Ascending aorta (tissue), 2 donors: ENCODE measurements around the gene APRT. TPM values are rescaled to one million over a fixed set of nuclear protein-coding genes. Genes with fewer than 3 reads are reported as not detected.

Source experiments
- DNase-seq, 2 donors: peaks; one replicate each; pipeline ENCODE4 v3.0.0-alpha.2; 2019; ENCODE audit warnings: low spot score in 2 of 2
- H3K27ac ChIP-seq, 2 donors: fragments of 200-600 bp; sonication (generic); one replicate each; pipeline ENCODE4 v1.5.1; 2016 to 2017; ENCODE audit warnings: mild to moderate bottlenecking in 1 of 2
- H3K27me3 ChIP-seq: fragments of 200-600 bp; sonication (generic); one replicate; pipeline ENCODE4 v1.5.1; 2017
- H3K36me3 ChIP-seq, 2 donors: fragments of 200-600 bp; sonication (generic); one replicate each; pipeline ENCODE4 v1.5.1; 2016
- H3K4me1 ChIP-seq, 2 donors: fragments of 200-600 bp; sonication (generic); one replicate each; pipeline ENCODE4 v1.5.1; 2016 to 2017; ENCODE audit warnings: mild to moderate bottlenecking in 1 of 2
- H3K4me3 ChIP-seq, 2 donors: fragments of 200-600 bp; sonication (generic); one replicate each; pipeline ENCODE4 v1.5.1; 2016 to 2017; ENCODE audit warnings: mild to moderate bottlenecking in 1 of 2
- H3K9me3 ChIP-seq, 2 donors: fragments of 200-600 bp; sonication (generic); one replicate each; pipeline ENCODE4 v1.5.1; 2016
- intact Hi-C: fragments of 100-400 bp; cut with DNase I; formaldehyde crosslinking; loops from one replicate; pipeline ENCODE4 v1.15.1; 2023
- total RNA-seq: library from RNA; depleted of rRNA; stranded (reverse); fragments of >200 nt; gene quantifications from one replicate; pipeline ENCODE4 v1.1.0, GENCODE V29; 2016
- TF ChIP-seq, protein P1 (sequence below), 3 experiments: fragments of 200-600 bp in 2 of 3; fragments of 450-650 bp in 1 of 3; sonication (generic) in 2 of 3; IDR thresholded peaks; one replicate each; pipeline ENCODE4 v1.5.1; 2016 to 2019; ENCODE audit warnings: antibody characterized with exemption in 3 of 3, mild to moderate bottlenecking in 1 of 3, moderate library complexity in 1 of 3

APRT gene
- total RNA-seq, 1 donor from 2014 or later = 305 TPM

DNA sequence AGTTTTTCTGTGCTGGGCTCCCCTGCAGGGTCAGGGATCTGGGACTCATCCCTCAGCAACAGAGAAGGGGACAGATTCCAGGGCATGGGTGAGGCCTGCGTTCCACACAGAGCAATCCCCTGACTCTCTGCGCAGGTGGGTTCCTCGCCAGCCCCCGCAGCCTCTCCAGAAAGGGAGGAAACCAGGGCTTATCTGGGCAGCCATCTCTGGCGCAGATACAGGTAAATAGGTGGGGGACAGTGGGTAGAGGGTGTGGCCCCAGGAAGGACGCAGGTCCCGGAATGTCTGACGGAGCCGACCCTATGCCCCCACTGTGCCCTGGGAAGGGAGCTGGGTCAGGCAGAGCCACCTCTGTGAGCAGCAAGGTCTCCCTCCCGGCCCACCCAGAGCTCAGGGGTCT, 49.9 kb downstream of the APRT start:
- intact Hi-C loops = no loop called here
- TF ChIP-seq, protein P1, sequence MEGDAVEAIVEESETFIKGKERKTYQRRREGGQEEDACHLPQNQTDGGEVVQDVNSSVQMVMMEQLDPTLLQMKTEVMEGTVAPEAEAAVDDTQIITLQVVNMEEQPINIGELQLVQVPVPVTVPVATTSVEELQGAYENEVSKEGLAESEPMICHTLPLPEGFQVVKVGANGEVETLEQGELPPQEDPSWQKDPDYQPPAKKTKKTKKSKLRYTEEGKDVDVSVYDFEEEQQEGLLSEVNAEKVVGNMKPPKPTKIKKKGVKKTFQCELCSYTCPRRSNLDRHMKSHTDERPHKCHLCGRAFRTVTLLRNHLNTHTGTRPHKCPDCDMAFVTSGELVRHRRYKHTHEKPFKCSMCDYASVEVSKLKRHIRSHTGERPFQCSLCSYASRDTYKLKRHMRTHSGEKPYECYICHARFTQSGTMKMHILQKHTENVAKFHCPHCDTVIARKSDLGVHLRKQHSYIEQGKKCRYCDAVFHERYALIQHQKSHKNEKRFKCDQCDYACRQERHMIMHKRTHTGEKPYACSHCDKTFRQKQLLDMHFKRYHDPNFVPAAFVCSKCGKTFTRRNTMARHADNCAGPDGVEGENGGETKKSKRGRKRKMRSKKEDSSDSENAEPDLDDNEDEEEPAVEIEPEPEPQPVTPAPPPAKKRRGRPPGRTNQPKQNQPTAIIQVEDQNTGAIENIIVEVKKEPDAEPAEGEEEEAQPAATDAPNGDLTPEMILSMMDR (IDR thresholded peaks at IDR 0.05) = no peak

DNA sequence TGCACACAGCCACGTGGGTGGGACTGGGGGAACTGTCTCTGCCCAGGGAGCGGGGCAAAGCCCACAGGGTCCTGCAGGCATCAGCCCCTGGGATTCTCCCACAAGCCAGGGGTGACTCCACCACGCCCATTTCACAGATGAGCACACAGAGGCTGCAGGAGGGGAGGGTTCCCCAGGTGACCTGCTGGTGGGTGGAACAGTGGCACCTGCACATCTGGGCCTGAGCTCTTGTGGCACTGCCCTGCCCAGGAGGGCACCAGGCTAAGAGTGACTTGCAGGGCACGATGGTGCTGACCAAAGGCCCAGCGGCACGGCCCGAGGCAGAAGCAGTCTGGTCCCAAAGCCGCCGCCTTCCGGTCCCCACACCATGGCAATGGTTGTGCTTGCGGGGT, 50.6 kb downstream of the APRT start:
- Histone ChIP-seq H3K4me1 (no peaks in the 10 kb centered on the region), H3K27ac (no peak overlapping the region), H3K27me3 (no peaks in the 10 kb centered on the region), H3K9me3 (no peaks in the 10 kb centered on the region), H3K4me3 (no peak overlapping the region), H3K36me3 (peaks cover 0 to 5% of the 10 kb centered on the region in 2 donors)
- no peak for DNase-seq
- intact Hi-C loops = no loop called here
- TF ChIP-seq, protein P1 (IDR thresholded peaks at IDR 0.05) = no peak

More for the DNA sequence above, 49.9 kb downstream of the APRT start:
- H3K9me3 ChIP-seq = no peaks in the 10 kb centered on the region
- peaks cover 0 to 5% of the 10 kb centered on the region in 2 donors for H3K36me3 ChIP-seq
- H3K27me3 ChIP-seq = no peaks in the 10 kb centered on the region
- no peak overlapping the region for H3K27ac ChIP-seq
- H3K4me3 ChIP-seq = no peak overlapping the region
- DNase-seq = no peak
- H3K4me1 ChIP-seq = no peaks in the 10 kb centered on the region

DNA sequence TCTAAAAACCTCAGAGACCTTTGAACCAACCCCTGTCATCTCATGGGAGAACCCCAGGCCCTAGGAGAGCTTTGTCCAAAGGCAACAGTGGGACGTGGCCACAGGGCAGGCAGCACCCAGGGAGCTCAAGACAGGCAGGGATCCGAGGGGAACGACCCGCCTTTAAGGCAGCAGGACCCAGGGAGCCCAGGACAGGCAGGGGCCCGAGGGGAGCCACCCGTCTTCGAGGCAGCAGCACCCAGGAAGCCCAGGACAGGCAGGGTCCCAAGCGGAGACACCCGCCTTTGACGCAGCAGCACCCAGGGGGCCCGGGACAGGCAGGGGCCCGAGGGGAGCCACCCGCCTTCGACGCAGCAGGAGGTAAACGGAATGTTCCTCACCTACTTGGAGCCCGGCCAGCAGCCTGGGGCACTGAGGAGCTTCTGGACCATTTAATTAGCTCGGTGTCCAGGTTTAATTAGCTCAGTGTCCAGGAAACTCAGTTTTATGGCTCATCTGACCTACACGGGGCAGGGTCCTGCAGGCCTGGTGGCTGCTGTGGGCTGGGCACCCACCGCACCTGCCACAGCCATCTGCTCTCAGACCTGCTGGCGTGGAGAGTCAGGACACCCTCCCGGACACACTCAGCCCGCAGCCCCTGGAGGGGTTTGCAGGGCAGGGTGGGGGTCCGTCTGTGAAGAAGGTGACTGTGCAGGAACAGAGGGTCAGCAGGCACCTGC, 51.1 kb downstream of the APRT start:
- H3K4me3 ChIP-seq = no peak overlapping the region
- H3K4me1 ChIP-seq = no peaks in the 10 kb centered on the region

DNA sequence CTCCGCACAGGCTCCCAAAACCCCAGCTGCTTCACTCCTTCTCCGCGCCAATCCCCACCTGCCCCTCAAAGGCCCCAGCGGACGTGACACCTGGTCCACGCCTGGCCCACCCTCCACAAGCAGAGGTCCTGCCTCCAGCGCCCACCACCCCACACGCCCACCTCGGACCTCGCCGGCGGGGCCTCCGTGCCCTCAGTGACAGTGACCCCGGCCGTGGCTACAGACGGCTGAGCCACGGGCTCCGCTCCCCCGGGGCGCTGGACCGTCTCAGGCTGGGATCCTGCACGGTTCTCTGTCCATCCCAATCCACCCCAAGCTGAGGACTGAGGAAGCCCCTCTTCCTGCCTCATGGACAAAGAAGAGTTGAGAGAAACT, 51.8 kb downstream of the APRT start:
- intact Hi-C loops = no loop called here
- no peak overlapping the region for H3K27ac ChIP-seq
- TF ChIP-seq, protein P1 (IDR thresholded peaks at IDR 0.05) = no peak
- no peak for DNase-seq
- H3K9me3 ChIP-seq = no peaks in the 10 kb centered on the region
- H3K27me3 ChIP-seq = no peaks in the 10 kb centered on the region
- no peaks in the 10 kb centered on the region for H3K4me1 ChIP-seq
- peaks cover 0 to 5% of the 10 kb centered on the region in 2 donors for H3K36me3 ChIP-seq
- no peak overlapping the region for H3K4me3 ChIP-seq

More for the DNA sequence above, 51.1 kb downstream of the APRT start:
- intact Hi-C loops = no loop called here
- peaks cover 0 to 5% of the 10 kb centered on the region in 2 donors for H3K36me3 ChIP-seq
- H3K27ac ChIP-seq = no peak overlapping the region
- H3K27me3 ChIP-seq = no peaks in the 10 kb centered on the region
- DNase-seq = no peak
- TF ChIP-seq, protein P1 (IDR thresholded peaks at IDR 0.05) = no peak
- H3K9me3 ChIP-seq = no peaks in the 10 kb centered on the region

Other genes with a start within 250 kb of the APRT start
- 36.3 TPM for gene ZC3H18, start 241.5 kb downstream of the APRT start, total RNA-seq
- not detected for gene IL17C, start 173.4 kb downstream of the APRT start, total RNA-seq
- gene CYBA, start 160.9 kb downstream of the APRT start, total RNA-seq = 361 TPM
- gene MVD, start 148.8 kb downstream of the APRT start, total RNA-seq = 72.9 TPM
- not detected for gene SNAI3, start 125.4 kb downstream of the APRT start, total RNA-seq
- 44.3 TPM for gene RNF166, start 105.5 kb downstream of the APRT start, total RNA-seq
- gene CTU2, start 105.4 kb downstream of the APRT start, total RNA-seq = 4.2 TPM
- gene PIEZO1, start 26.7 kb downstream of the APRT start, total RNA-seq = 428 TPM
- not detected for gene CDT1, start 8.1 kb downstream of the APRT start, total RNA-seq
- gene GALNS, start 45.0 kb upstream of the APRT start, total RNA-seq = 62.2 TPM
- 7.6 TPM for gene TRAPPC2L, start 45.2 kb upstream of the APRT start, total RNA-seq
- gene PABPN1L, start 54.7 kb upstream of the APRT start, total RNA-seq = not detected
- gene CBFA2T3, start 165.3 kb upstream of the APRT start, total RNA-seq = 32.8 TPM